Natural killer cell (primary cell): ENCODE measurements around the gene TTC23L. TPM values are rescaled to one million over a fixed set of nuclear protein-coding genes. Genes with fewer than 3 reads are reported as not detected.

ENCODE experiments used
- ATAC-seq, 3 donors: fragments of 150-1000 bp in 2 of 3; fragments of 200-7000 bp in 1 of 3; cut with Tn5 transposase; 1 replicate in 1 of 3; 2 replicates in 2 of 3; pipeline ENCODE4 v1.10.0; 2021; ENCODE audit warnings: mild to moderate bottlenecking in 2 of 3, moderate library complexity in 2 of 3
- DNase-seq, 2 donors: peaks; one replicate each; pipeline versions ENCODE4 v3.0.0 to v3.0.0-alpha.2; 2013 to 2021; ENCODE audit warnings: mixed read lengths in 1 of 2
- H3K27ac ChIP-seq: one replicate; pipeline ENCODE4 v1.5.1; 2013; ENCODE audit warnings: mild to moderate bottlenecking, low read length
- H3K27me3 ChIP-seq: one replicate; pipeline ENCODE4 v1.6.1; 2013; ENCODE audit warnings: low read length; ENCODE audit not compliant: control insufficient read depth, insufficient read depth
- H3K36me3 ChIP-seq: one replicate; pipeline ENCODE4 v1.6.1; 2013; ENCODE audit warnings: low read length; ENCODE audit not compliant: control insufficient read depth, insufficient read depth
- H3K4me1 ChIP-seq: one replicate; pipeline ENCODE4 v1.6.1; 2013; ENCODE audit warnings: low read length; ENCODE audit not compliant: control insufficient read depth, insufficient read depth
- H3K4me3 ChIP-seq: one replicate; pipeline ENCODE4 v1.5.1; 2013; ENCODE audit warnings: low read length
- H3K9me3 ChIP-seq: one replicate; pipeline ENCODE4 v1.6.1; 2013; ENCODE audit warnings: low read length; ENCODE audit not compliant: control insufficient read depth, insufficient read depth
- H3K27ac Mint-ChIP-seq, 2 donors: one replicate each; pipeline ENCODE4 v1.8.0; 2022; ENCODE audit warnings: mild to moderate bottlenecking in 2 of 2, mixed read lengths in 2 of 2, moderate library complexity in 1 of 2
- H3K27me3 Mint-ChIP-seq, 2 donors: one replicate each; pipeline ENCODE4 v1.8.0; 2022; ENCODE audit warnings: low read depth in 2 of 2, mixed read lengths in 2 of 2
- H3K36me3 Mint-ChIP-seq: one replicate; pipeline ENCODE4 v1.8.0; 2022; ENCODE audit warnings: mixed read lengths
- H3K4me1 Mint-ChIP-seq, 2 donors: one replicate each; pipeline ENCODE4 v1.8.0; 2022; ENCODE audit warnings: mixed read lengths in 2 of 2
- H3K4me3 Mint-ChIP-seq: one replicate; pipeline ENCODE4 v1.8.0; 2022; ENCODE audit warnings: mild to moderate bottlenecking, moderate library complexity, mixed read lengths
- H3K9me3 Mint-ChIP-seq, 2 donors: one replicate each; pipeline ENCODE4 v1.8.0; 2022; ENCODE audit warnings: mixed read lengths in 2 of 2
- WGBS: methylation state at CpG from one replicate; pipeline ENCODE4 v1.1.7; 2013; ENCODE audit warnings: missing lambda C conversion rate; ENCODE audit not compliant: insufficient coverage; 5-methylcytosine and 5-hydroxymethylcytosine counted together
- intact Hi-C: fragments of 100-400 bp; cut with micrococcal nuclease; formaldehyde crosslinking; loops from one replicate; pipeline ENCODE4 v1.14.2; 2022
- total RNA-seq, 4 donors: library from RNA; stranded (reverse); fragments of 120-200 nt in 1 of 4; gene quantifications; one replicate each; pipeline versions ENCODE4 v1.2.3 to v1.2.4, GENCODE V29; 2013 to 2022
- TF ChIP-seq, protein P1 (sequence below): fragments of 200-600 bp; IDR thresholded peaks from one replicate; pipeline ENCODE4 v1.8.0; 2022; ENCODE audit warnings: antibody characterized with exemption

Gene TTC23L
- total RNA-seq, 3 donors from 2014 or later (not counting 1 experiment from before 2014, with no cell fraction given) = 0.48 TPM; not detected in 2

GRCh38 chr5:34831303-34831702 is 7.7 kb upstream of the TTC23L start:
- Histone ChIP-seq H3K27me3 (no peaks in the 10 kb centered on the region), H3K27ac (no peak overlapping the region), H3K9me3 (no peaks in the 10 kb centered on the region), H3K36me3 (no peaks in the 10 kb centered on the region), H3K4me3 (no peak overlapping the region), H3K4me1 (no peaks in the 10 kb centered on the region)
- Mint-ChIP-seq H3K36me3 (no peaks in the 10 kb centered on the region), H3K9me3 (no peaks in the 10 kb centered on the region), H3K27me3 (peaks cover 0 to 4% of the 10 kb centered on the region in 2 donors), H3K4me3 (no peak overlapping the region), H3K27ac (no peak overlapping the region), H3K4me1 (no peaks in the 10 kb centered on the region)
- intact Hi-C loops = no loop called here
- DNase-seq = no peak
- TF ChIP-seq, protein P1, sequence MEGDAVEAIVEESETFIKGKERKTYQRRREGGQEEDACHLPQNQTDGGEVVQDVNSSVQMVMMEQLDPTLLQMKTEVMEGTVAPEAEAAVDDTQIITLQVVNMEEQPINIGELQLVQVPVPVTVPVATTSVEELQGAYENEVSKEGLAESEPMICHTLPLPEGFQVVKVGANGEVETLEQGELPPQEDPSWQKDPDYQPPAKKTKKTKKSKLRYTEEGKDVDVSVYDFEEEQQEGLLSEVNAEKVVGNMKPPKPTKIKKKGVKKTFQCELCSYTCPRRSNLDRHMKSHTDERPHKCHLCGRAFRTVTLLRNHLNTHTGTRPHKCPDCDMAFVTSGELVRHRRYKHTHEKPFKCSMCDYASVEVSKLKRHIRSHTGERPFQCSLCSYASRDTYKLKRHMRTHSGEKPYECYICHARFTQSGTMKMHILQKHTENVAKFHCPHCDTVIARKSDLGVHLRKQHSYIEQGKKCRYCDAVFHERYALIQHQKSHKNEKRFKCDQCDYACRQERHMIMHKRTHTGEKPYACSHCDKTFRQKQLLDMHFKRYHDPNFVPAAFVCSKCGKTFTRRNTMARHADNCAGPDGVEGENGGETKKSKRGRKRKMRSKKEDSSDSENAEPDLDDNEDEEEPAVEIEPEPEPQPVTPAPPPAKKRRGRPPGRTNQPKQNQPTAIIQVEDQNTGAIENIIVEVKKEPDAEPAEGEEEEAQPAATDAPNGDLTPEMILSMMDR = no peak
- ATAC-seq = no peak

- Histone ChIP-seq H3K27me3 (no peaks in the 10 kb centered on the region), H3K4me3 (no peak overlapping the region), H3K4me1 (no peaks in the 10 kb centered on the region), H3K27ac (no peak overlapping the region), H3K9me3 (no peaks in the 10 kb centered on the region), H3K36me3 (no peaks in the 10 kb centered on the region)
- no peak for ATAC-seq
- Mint-ChIP-seq H3K36me3 (no peaks in the 10 kb centered on the region), H3K27ac (no peak overlapping the region), H3K9me3 (no peaks in the 10 kb centered on the region), H3K4me1 (no peaks in the 10 kb centered on the region), H3K27me3 (peaks cover 0 to 4% of the 10 kb centered on the region in 2 donors), H3K4me3 (no peak overlapping the region)
- WGBS = 90% methylated on average over 4 of the region's 5 CpGs
- intact Hi-C loops = no loop called here
- TF ChIP-seq, protein P1 = no peak
- DNase-seq = no peak
Observed at GRCh38 chr5:34832568-34832967, 6.4 kb upstream of the TTC23L start.

GRCh38 chr5:34833090-34833489 is 5.9 kb upstream of the TTC23L start:
- H3K27me3 ChIP-seq = no peaks in the 10 kb centered on the region
- Mint-ChIP-seq H3K27ac (no peak overlapping the region), H3K27me3 (peaks cover 0 to 4% of the 10 kb centered on the region in 2 donors), H3K9me3 (no peaks in the 10 kb centered on the region), H3K36me3 (no peaks in the 10 kb centered on the region), H3K4me1 (peaks cover 0 to 1% of the 10 kb centered on the region in 2 donors), H3K4me3 (no peak overlapping the region)
- TF ChIP-seq, protein P1 = no peak
- H3K9me3 ChIP-seq = no peaks in the 10 kb centered on the region
- DNase-seq = no peak
- H3K27ac ChIP-seq = no peak overlapping the region
- no peaks in the 10 kb centered on the region for H3K4me1 ChIP-seq
- no peak overlapping the region for H3K4me3 ChIP-seq
- 63% methylated on average over 1 of the region's 1 CpG for WGBS
- intact Hi-C loops = no loop called here
- no peaks in the 10 kb centered on the region for H3K36me3 ChIP-seq
- no peak for ATAC-seq
